ENCODE measurements around the gene C9orf85. TPM values are rescaled to one million over a fixed set of nuclear protein-coding genes. Genes with fewer than 3 reads are reported as not detected.

C9orf85 gene
- total RNA-seq, 2 experiments from 2014 or later: 7.6 to 8.9 TPM

- ATAC-seq (peak; percentile 80), DNase-seq (peak; percentile 20)
- intact Hi-C loops (cut with micrococcal nuclease): no loop called here
- TF ChIP-seq CTCF (IDR thresholded peaks at IDR 0.05): no peak
- Mint-ChIP-seq H3K36me3 (ENCODE audit: low read depth) (peaks cover 39% of the 10 kb centered on the region), H3K4me3 (no peak overlapping the region), H3K27me3 (no peaks in the 10 kb centered on the region), H3K27ac (peak overlapping the region; percentile 57), H3K9me3 (peaks cover 24% of the 10 kb centered on the region), H3K4me1 (ENCODE audit: low read depth) (peaks cover 32% of the 10 kb centered on the region)
- CTCF ChIA-PET: interaction anchor here (1.3 to 1.8 kb wide), 2 partner anchors 10 to 17 kb away, joined by 3 to 4 read pairs; no protein-coding TSS in a partner anchor
- POLR2A ChIA-PET: interaction anchor here (0.7 kb wide), 1 partner anchor 103 kb away, joined by 3 read pairs; no protein-coding TSS in a partner anchor
Measured at GRCh38 chr9:71886015-71886414, 25.4 kb upstream of the C9orf85 start.

- CTCF ChIA-PET: interaction anchor here (1.3 to 2.3 kb wide), 3 partner anchors 10 to 18 kb away, joined by 3 to 7 read pairs (median 4); no protein-coding TSS in a partner anchor
- ATAC-seq (no peak), DNase-seq (no peak)
- POLR2A ChIA-PET: interaction anchor here (0.6 kb wide), 1 partner anchor 83 kb away, joined by 3 read pairs; no protein-coding TSS in a partner anchor
- Mint-ChIP-seq H3K27me3 (no peaks in the 10 kb centered on the region), H3K4me1 (ENCODE audit: low read depth) (peaks cover 34% of the 10 kb centered on the region), H3K27ac (peak overlapping the region; percentile 57), H3K9me3 (peaks cover 19% of the 10 kb centered on the region), H3K36me3 (ENCODE audit: low read depth) (peaks cover 35% of the 10 kb centered on the region), H3K4me3 (no peak overlapping the region)
- intact Hi-C loops (cut with micrococcal nuclease): no loop called here
- no peak for TF ChIP-seq CTCF (IDR thresholded peaks at IDR 0.05)
Measured at GRCh38 chr9:71886541-71886940, 24.9 kb upstream of the C9orf85 start.

- CTCF ChIA-PET: interaction anchor here (0.9 to 2.3 kb wide), 6 partner anchors 9 to 151 kb away, joined by 3 to 7 read pairs (median 4); no protein-coding TSS in a partner anchor
- Mint-ChIP-seq H3K9me3 (peaks cover 16% of the 10 kb centered on the region), H3K27me3 (no peaks in the 10 kb centered on the region), H3K36me3 (ENCODE audit: low read depth) (peaks cover 27% of the 10 kb centered on the region), H3K4me1 (ENCODE audit: low read depth) (peaks cover 34% of the 10 kb centered on the region), H3K4me3 (no peak overlapping the region), H3K27ac (peak overlapping the region; percentile 4)
- intact Hi-C loops (cut with micrococcal nuclease): no loop called here
- TF ChIP-seq CTCF (IDR thresholded peaks at IDR 0.05): no peak
- ATAC-seq (no peak), DNase-seq (no peak)
- POLR2A ChIA-PET: interaction anchor here (0.8 to 0.9 kb wide), 2 partner anchors 18 to 27 kb away, joined by 3 read pairs; no protein-coding TSS in a partner anchor
Measured at GRCh38 chr9:71887362-71887761, 24.1 kb upstream of the C9orf85 start.

- Mint-ChIP-seq H3K4me3 (no peak overlapping the region), H3K9me3 (no peaks in the 10 kb centered on the region), H3K27ac (no peak overlapping the region), H3K36me3 (ENCODE audit: low read depth) (peaks cover 5% of the 10 kb centered on the region), H3K4me1 (ENCODE audit: low read depth) (peaks cover 41% of the 10 kb centered on the region), H3K27me3 (no peaks in the 10 kb centered on the region)
- no peak for DNase-seq
- intact Hi-C loops (cut with micrococcal nuclease): no loop called here
- CTCF ChIA-PET: interaction anchor here (0.8 to 1.4 kb wide), 3 partner anchors 8 to 135 kb away, joined by 3 read pairs; no protein-coding TSS in a partner anchor
- TF ChIP-seq CTCF (IDR thresholded peaks at IDR 0.05): no peak
- no peak for ATAC-seq
- POLR2A ChIA-PET: interaction anchor here (0.6 kb wide), 1 partner anchor 21 kb away, joined by 3 read pairs; the partner anchor contains the start of gene ABHD17B
Measured at GRCh38 chr9:71890042-71890679, 21.3 kb upstream of the C9orf85 start.

All from activated CD8-positive, alpha-beta T cell treated with anti-CD3 and anti-CD28 coated beads for 36 hours (primary cell).